ENCODE results near the gene C8G. TPM values are rescaled to one million over a fixed set of nuclear protein-coding genes. Genes with fewer than 3 reads are reported as not detected.

C8G gene
- total and polyA plus RNA-seq, 2 of the 13 experiments (the other 11 are each of a cell fraction or from before 2014, with no cell fraction given) = 4.9 to 12.8 TPM

DNA sequence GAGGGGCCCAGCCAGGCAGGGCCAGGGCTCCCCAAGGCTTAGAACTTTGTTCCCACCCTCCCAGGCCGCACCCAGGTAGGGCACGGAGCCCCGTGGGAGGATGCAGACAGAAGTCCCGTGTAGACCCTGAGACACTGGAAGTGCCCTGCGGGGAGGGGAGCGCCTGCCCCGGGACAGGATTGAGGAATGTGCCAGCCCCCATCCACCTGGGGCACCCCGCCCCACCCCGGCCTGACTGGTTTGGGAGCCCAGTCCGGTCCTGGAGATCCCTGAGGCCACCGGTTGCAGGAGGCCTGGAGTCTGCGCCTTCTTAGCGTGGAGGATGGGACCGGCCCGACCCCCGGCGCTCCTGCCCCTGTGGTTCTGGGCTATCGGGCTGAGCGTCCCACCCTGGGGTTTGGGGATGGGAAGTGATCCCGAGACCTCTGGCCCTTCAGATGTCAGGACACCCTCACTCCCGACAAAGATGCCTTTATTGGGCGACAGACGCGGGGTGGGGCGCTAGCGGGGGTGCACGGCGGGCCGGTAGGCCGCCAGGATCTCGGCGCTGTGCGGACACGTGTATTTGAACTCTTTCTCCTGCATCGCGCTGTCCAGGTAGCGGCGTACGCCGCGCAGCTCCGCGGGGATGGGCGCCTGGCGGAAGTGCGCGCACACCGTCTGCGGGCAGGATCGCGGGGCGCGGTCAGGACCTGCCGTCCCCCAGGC, 49.3 kb downstream of the C8G start:
- no peak for FAIRE-seq
- peaks cover 70% of the 10 kb centered on the region for H3K4me1 ChIP-seq (ENCODE audit: insufficient read depth, low read length)
- no peak overlapping the region for H2AFZ ChIP-seq (ENCODE audit: low read length)
- ChIA-PET POLR2A (interaction anchor here (2.7 kb wide), 1 partner anchor 7 kb away, joined by 22 read pairs; no protein-coding TSS in a partner anchor), CTCF (ENCODE audit: low intra/inter-chr PET ratio, low total read pairs) (no interaction called here)
- no peaks in the 10 kb centered on the region for H3K9me3 ChIP-seq (ENCODE audit: low read length)
- no peak overlapping the region for H3K9ac ChIP-seq (ENCODE audit: insufficient read depth, low read depth, low read length)
- no peak for ATAC-seq
- H3K27me3 ChIP-seq (ENCODE audit: control insufficient read depth in 1 of 2, insufficient read depth in 2 of 2, low read length in 2 of 2) = no peaks in the 10 kb centered on the region
- peaks cover 5% of the 10 kb centered on the region for H3K79me2 ChIP-seq (ENCODE audit: insufficient read depth, low read length)
- H3K27ac ChIP-seq (ENCODE audit: extremely low read length, insufficient read depth, low read length) = no peak overlapping the region
- H4K20me1 ChIP-seq (ENCODE audit: insufficient read depth, low read length) = no peaks in the 10 kb centered on the region
- intact Hi-C loops (cut with micrococcal nuclease; ENCODE audit: unreplicated experiment) (no loop called here), in situ Hi-C loops (cut with HindIII; ENCODE audit: extremely low pct_ligation_motif_present, low pct_unique_long_range_greater_than_20kb) (no loop called here)
- DNase-seq (ENCODE audit: low spot score) = no peak
- H3K4me2 ChIP-seq (ENCODE audit: low read depth, low read length) = no peak overlapping the region
- no peak overlapping the region for H3K4me3 ChIP-seq (replicated peaks in 1 of 3; ENCODE audit: insufficient read depth in 1 of 3, low read depth in 2 of 3, low read length in 3 of 3)
- BruUV-seq (replicated peaks) = no TSS peak
- 97% methylated on average over 41 of the region's 54 CpGs for WGBS (ENCODE audit: low lambda C conversion rate)
- no peaks in the 10 kb centered on the region for H3K36me3 ChIP-seq (replicated peaks in 1 of 2; ENCODE audit: control insufficient read depth in 1 of 2, insufficient read depth in 2 of 2, low read length in 2 of 2)
- TF ChIP-seq RBFOX2 (IDR thresholded peaks at IDR 0.05; ENCODE audit: low read depth, low read length) = 0 out of 2 replicates have a peak, but pooled peaks have one; percentile 7
- TF ChIP-seq, protein P1, sequence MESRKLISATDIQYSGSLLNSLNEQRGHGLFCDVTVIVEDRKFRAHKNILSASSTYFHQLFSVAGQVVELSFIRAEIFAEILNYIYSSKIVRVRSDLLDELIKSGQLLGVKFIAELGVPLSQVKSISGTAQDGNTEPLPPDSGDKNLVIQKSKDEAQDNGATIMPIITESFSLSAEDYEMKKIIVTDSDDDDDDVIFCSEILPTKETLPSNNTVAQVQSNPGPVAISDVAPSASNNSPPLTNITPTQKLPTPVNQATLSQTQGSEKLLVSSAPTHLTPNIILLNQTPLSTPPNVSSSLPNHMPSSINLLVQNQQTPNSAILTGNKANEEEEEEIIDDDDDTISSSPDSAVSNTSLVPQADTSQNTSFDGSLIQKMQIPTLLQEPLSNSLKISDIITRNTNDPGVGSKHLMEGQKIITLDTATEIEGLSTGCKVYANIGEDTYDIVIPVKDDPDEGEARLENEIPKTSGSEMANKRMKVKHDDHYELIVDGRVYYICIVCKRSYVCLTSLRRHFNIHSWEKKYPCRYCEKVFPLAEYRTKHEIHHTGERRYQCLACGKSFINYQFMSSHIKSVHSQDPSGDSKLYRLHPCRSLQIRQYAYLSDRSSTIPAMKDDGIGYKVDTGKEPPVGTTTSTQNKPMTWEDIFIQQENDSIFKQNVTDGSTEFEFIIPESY (CRISPR knock-in tag; IDR thresholded peaks at IDR 0.05) = 0 out of 2 replicates have a peak, but pooled peaks have one; percentile 30
- no peak for TF ChIP-seq KLF6 (CRISPR knock-in tag; IDR thresholded peaks at IDR 0.05)
- TF ChIP-seq EHMT2 (IDR thresholded peaks at IDR 0.05; ENCODE audit: borderline replicate concordance, low read depth, low read length) = no peak
- peak; percentile 61 for TF ChIP-seq HOXA3 (CRISPR knock-in tag; IDR thresholded peaks at IDR 0.05)

GRCh38 chr9:136994888-136995230, 49.8 kb downstream of the C8G start:
- Histone ChIP-seq H3K4me1 (ENCODE audit: insufficient read depth, low read length) (peaks cover 67% of the 10 kb centered on the region), H3K79me2 (ENCODE audit: insufficient read depth, low read length) (peaks cover 5% of the 10 kb centered on the region), H2AFZ (ENCODE audit: low read length) (no peak overlapping the region), H3K9me3 (ENCODE audit: low read length) (no peaks in the 10 kb centered on the region), H4K20me1 (ENCODE audit: insufficient read depth, low read length) (no peaks in the 10 kb centered on the region), H3K27ac (ENCODE audit: extremely low read length, insufficient read depth, low read length) (no peak overlapping the region), H3K36me3 (replicated peaks in 1 of 2; ENCODE audit: control insufficient read depth in 1 of 2, insufficient read depth in 2 of 2, low read length in 2 of 2) (no peaks in the 10 kb centered on the region), H3K4me2 (ENCODE audit: low read depth, low read length) (no peak overlapping the region), H3K9ac (ENCODE audit: insufficient read depth, low read depth, low read length) (no peak overlapping the region), H3K4me3 (replicated peaks in 1 of 3; ENCODE audit: insufficient read depth in 1 of 3, low read depth in 2 of 3, low read length in 3 of 3) (no peak overlapping the region), H3K27me3 (ENCODE audit: control insufficient read depth in 1 of 2, insufficient read depth in 2 of 2, low read length in 2 of 2) (no peaks in the 10 kb centered on the region)
- no peak for ATAC-seq
- intact Hi-C loops (cut with micrococcal nuclease; ENCODE audit: unreplicated experiment) = no loop called here
- TF ChIP-seq BATF2 (CRISPR knock-in tag; IDR thresholded peaks at IDR 0.05) (no peak), NONO (IDR thresholded peaks at IDR 0.05) (no peak), NONO (CRISPR knock-in tag; conservative IDR thresholded peaks at IDR 0.05) (no peak), HMG20A (CRISPR knock-in tag; IDR thresholded peaks at IDR 0.05; ENCODE audit: borderline replicate concordance) (no peak), IRF9 (CRISPR knock-in tag; IDR thresholded peaks at IDR 0.05; ENCODE audit: borderline replicate concordance) (no peak), KDM4B (CRISPR knock-in tag; IDR thresholded peaks at IDR 0.05) (no peak)
- no peak for FAIRE-seq
- ChIA-PET POLR2A (no interaction called here), CTCF (ENCODE audit: low intra/inter-chr PET ratio, low total read pairs) (no interaction called here)
- no TSS peak for BruUV-seq (replicated peaks)
- 97% methylated on average over 30 of the region's 40 CpGs for WGBS (ENCODE audit: low lambda C conversion rate)
- in situ Hi-C loops (cut with HindIII; ENCODE audit: extremely low pct_ligation_motif_present, low pct_unique_long_range_greater_than_20kb) = no loop called here
- no peak for DNase-seq (ENCODE audit: low spot score)
